ENCODE measurements around the gene STRIP1.
A peak's percentile ranks its signal among the peaks of the same experiment; 100 is the strongest.

Gene STRIP1, protein sequence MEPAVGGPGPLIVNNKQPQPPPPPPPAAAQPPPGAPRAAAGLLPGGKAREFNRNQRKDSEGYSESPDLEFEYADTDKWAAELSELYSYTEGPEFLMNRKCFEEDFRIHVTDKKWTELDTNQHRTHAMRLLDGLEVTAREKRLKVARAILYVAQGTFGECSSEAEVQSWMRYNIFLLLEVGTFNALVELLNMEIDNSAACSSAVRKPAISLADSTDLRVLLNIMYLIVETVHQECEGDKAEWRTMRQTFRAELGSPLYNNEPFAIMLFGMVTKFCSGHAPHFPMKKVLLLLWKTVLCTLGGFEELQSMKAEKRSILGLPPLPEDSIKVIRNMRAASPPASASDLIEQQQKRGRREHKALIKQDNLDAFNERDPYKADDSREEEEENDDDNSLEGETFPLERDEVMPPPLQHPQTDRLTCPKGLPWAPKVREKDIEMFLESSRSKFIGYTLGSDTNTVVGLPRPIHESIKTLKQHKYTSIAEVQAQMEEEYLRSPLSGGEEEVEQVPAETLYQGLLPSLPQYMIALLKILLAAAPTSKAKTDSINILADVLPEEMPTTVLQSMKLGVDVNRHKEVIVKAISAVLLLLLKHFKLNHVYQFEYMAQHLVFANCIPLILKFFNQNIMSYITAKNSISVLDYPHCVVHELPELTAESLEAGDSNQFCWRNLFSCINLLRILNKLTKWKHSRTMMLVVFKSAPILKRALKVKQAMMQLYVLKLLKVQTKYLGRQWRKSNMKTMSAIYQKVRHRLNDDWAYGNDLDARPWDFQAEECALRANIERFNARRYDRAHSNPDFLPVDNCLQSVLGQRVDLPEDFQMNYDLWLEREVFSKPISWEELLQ

DNA sequence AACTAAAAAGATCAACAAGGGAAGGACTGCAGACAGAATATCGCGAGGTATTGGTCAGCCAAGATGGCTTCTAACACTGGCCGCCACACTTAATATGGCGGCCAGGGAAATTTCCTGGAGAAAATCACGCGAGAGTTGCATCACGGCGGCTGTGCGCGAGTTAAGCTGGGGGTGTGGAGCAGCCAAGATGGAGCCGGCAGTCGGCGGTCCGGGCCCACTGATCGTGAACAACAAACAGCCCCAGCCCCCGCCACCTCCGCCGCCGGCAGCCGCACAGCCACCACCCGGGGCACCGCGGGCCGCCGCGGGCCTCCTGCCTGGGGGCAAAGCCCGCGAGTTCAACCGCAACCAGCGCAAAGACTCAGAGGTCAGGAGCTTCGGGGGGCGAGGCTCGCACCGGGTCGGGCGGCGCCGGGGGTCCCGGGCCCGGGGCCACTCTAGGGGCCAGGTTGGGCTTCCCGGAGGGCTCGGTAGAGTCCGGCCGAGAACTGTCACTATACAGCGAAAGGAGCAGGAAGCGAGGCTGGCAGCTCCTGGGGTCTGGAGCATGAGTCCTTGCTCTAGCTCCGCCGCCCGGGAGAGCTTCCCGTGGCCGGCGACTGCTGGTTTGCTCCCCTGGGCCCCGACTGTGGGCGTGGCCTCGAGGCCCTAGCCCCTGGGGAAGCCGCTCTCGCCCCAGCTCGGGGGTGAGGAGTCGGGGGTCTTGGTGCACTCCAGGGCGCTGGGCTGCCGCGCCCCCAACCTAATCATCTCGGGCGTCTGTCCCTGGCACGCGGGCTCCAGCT, at the start of gene STRIP1:
STRIP1 (plus strand) TSS at position 174 of the 785 bp plus-strand sequence; CDS start at position 188, 14 bp downstream.
- DNase-seq = peak; percentile 87

DNA sequence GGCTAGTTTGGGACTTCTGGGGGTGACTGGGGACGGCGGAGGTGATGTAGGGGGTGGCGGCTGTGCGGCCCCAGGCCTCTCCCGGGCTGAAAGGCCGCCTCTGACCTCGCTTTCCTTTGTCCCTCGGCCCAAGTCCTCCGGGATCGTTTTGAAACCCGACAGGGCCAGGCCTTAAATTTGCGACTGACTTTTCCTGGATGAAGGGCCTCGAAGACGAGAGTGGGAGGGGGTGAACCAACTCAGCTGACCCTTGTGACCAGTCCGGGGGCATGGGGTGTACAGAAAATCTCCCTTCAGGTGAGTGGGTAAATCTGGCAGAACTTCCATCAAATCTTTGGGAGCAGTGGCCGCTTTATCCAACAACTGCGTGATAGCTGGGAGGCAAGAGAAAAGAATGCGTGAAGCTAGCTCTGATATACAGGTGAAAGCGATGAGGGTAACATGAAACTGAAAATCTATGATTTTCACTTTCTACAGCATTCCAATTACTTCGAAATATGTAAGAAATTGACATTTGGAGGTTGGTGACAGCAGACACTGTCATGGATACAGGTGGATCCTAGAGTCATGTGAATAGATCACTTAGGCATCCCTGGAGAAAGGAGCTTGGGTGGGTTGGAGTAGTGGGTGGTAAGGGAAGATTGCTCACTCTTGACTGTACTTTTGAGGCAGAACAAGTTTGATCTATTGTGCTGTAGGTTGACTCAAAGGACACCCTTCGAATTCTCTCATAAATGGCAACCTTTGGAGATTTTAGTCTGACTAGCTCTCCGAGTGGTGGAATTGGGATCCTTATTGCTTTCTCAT, 49.0 kb upstream of the STRIP1 start:
- DNase-seq = peak; percentile 5

DNA sequence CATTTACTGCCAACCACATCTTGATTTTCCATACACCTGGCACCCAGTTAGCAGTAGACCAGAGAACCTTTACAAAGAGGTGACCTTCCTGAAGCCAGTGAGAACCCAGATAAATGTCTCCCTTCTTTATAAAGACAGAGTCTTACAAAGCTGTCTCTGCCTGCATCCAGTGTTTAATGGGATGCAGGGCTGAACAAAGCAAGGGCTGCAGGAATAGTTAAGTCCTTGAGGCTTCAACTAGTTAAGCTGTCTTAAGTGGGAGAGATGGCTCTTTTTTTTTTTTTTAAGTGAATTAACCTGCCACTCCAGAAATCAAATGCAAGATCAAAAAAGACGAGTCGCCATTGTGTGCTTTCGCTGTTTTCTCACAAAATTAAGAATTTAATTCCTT, 48.4 kb upstream of the STRIP1 start:
- no peak for DNase-seq

DNA sequence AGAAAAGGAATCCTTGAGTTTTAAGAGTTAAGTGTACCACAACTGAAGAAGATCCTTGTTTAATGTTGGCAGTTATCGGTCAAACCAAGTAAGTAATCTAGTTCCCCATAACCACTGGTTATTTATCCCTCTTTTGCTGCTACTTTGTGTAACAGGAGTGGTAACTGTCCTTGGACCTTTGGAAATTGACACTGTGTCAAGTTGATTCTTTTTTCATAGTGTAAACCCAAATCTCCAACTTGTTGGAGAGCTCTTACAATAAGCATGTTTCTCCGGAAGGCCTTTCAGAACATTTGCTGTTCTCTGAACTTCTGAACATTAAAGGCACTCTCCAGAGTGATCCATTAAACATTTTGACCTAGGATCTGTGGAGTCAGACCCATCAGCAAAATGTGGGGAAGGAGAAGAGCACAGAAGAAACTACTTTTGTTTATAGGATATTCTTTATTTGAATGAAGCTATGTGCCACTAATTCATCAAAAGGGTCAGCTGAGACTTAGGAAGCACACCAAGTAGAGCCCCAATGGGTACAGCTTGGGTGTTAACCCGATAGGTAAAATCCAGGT, 46.0 kb upstream of the STRIP1 start:
- no peak for DNase-seq

DNA sequence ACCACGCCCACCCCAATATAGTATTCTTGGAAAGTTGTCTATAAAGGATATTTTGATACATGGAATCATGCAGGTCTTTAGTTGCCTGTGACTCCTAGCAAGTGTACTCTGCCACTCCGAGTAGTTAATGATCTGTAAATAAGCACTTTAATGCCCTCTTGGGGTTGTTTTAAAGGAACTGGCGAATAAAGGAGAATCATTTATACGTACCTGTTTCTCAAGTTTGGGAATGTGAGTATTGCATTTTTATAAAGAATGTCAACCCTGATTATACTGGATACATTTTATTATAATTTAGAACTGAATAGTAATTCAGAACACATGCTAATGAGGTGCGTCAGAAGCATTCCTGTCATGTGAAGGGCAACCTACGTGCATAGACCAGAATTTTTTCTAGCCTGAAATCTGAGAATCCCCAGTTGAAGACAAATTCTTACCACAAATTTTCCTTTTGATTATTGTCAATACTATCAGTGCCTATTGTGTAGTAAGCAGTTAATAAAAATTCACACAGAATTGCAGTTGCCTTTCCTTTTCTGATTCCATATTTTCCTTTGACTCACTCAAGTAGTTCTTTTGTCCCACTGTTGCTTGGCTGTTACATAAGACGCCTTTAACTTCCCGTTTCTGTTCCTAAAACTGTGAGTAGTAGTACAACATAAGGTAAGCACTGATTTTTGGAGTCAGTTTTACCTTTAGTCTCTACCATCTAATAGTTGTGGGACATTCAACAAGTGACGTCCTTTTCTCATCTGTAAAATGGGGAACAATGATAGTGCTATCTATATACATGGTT, 44.7 kb upstream of the STRIP1 start:
- DNase-seq = no peak

DNA sequence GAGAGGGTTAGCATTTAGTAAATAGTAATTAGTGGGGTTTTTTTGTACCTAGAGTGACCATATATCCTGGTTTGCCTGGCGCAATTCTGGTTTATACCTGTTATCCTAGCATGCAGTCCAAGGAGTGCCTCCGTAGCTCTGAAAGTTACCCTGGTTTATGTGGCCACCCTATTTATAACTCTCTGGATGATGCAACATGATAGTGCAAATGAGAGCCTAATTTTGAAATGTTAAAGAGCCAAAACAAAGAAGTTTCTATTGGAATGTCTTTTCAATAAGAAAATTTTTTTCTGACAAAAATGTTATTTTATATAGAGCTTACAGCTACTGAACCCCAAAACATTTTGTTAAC, 44.1 kb upstream of the STRIP1 start:
- no peak for DNase-seq

DNA sequence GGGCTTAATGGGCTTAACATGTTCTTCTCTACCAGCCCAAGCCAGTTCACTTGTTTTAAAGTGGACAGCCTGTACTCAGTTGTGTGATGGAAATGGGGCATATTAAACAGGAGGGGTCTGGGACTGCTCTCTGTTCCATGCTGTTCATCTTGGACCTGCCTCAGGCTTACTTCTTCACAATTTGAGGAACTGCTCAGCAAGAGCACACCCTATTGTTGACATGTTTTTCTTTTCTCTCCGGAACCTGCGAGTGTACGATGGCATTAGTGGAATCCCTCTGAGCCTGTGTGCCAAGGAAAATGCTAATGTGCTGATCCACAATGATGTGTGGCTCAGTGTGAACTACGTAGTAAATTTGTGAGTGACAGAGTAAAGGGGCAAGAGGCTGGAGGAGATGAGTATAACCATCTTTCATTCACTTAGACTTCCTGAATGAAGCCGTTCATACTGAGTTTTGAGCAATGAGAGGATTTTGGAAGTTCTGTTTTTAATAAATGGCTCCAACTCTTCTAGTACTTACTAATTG, 43.0 kb upstream of the STRIP1 start:
- DNase-seq = no peak

DNA sequence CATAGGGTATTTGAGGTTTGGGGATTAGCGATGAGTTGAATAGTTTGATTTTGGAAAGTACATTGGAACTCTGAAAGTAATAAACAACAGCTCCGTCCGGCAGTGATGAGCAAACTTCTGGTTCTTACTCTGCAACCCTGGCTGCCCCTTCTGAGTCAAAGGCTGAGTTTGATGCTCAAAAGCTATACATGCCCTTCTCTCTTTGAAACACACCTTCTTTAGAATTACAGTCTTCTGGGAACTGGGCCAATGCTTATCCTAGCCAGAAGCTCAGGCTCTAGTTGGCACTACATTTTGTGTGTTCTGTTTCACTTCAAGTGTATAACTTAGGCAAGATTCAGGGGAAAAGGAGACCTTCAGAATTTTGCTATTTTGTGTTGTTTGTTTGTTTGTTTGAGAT, 40.5 kb upstream of the STRIP1 start:
- DNase-seq = no peak

DNA sequence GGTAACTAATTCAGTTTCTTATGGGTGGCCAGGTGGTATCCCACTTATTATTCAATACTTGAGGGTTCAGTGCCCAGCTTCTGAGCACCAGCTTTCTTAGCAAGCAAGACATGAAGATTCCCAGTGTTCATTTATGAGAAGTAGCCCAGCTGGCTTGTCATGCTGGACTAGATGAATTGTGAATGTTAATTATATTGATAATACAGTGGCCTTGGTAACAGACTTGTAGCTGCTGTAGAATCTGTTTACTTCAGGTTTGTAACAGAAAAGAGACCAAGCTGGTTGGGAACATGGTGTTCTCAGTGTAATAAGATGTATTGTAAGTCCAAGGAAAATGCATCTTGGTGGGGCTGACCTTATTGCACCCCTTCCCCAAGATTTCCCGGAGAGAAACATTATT, 39.8 kb upstream of the STRIP1 start:
- DNase-seq = no peak

DNA sequence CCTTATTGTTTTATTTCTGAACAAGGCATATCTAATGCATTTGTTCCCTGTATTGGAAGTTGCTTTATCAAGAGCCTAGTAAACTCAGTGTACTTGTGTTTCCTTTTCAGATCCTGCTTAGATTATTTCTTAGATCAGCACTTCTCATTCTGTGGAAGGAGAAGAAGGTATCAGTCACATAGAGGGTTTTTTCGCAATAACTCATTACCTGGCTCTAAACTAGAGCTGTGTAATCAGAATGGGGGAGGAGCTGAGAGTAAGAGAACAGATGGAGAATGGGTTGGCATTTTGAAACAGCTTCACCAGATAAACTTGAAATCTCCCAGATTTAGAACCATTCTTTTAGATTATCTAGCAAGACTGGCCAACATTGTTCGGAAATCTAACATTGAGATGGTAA, 38.9 kb upstream of the STRIP1 start:
- no peak for DNase-seq

DNA sequence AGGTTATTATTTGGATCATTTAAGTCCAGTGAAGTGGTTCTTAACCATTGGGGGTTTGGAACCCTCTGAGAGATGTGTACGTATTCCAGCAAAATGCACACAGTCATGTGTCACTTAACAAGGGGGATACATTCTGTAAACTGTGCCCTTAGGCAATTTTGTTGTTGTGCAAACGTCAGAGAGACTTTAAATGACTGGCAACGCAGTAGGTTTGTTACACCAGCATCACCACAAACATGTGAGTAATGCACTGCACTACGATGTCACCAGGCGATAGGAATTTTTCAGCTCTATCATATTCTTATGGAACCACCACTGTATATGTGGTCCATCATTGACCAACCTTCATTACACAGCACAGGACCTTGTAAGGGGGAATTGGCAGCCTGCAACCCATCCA, 37.9 kb upstream of the STRIP1 start:
- no peak for DNase-seq

DNA sequence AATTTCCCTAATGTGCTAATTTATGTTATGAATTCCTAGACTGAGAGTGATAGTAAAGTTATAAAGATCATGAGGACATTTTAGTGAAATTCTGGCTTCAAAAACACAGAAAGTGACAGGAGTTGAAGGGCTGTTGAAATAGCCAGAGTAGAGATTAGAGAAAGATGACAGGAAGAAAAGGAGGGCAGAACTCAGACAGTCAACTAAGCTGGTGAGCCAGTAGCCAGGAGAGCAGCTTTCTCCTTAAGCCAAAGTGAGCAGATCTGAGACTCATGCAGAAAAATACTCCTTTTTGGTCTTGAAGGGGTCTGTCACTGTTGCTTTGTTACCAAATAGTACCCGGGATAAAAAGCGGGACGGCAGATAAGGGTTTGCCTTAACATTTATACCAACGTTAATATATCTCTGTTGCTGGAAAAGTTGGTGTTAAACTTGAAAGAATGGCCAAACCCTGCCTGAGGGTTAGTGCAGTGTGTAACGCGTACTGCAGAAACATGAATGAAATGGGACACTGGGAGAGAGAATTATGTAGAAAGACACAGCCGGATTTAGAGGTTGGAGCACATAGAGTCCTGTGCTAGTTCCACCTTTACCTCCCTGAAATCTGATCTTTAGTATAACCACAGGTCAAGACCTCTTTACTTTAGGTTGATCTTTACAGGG, 37.1 kb upstream of the STRIP1 start:
- no peak for DNase-seq

DNA sequence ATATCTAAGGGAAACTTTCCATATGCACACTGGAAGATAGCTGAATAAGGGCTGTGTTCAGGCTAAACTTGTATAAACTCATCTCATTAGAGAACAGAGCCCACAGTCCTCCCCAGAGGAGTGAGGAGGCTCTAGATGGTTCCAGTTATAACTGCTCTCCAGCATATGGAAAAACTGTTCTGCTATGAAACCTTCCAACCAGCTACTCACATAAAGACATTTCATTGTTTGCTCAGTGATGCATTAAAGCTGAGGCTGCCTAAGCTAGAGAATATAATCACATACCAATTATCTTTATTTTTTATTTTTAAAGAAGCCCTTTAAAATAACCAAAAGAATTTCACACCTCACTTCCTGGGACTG, 36.6 kb upstream of the STRIP1 start:
- DNase-seq = no peak

DNA sequence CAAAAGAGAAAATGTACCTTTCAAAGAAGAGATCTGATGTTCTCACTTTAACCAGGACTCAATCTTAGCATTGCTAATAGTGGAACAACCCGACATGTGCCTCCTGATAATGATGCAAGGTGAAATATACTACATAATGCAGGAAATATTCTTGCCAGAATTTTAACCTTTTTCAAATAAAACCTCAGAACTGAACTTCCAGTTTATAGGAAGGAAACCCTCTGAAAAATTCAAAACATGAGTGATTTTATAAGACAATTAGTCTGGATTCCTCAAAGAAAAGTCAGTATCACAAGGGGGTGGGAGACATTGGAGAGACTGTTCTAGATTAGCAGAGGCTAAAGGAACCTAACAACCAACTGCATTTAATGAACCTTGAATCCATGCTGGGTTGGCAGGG, 31.7 kb upstream of the STRIP1 start:
- no peak for DNase-seq

DNA sequence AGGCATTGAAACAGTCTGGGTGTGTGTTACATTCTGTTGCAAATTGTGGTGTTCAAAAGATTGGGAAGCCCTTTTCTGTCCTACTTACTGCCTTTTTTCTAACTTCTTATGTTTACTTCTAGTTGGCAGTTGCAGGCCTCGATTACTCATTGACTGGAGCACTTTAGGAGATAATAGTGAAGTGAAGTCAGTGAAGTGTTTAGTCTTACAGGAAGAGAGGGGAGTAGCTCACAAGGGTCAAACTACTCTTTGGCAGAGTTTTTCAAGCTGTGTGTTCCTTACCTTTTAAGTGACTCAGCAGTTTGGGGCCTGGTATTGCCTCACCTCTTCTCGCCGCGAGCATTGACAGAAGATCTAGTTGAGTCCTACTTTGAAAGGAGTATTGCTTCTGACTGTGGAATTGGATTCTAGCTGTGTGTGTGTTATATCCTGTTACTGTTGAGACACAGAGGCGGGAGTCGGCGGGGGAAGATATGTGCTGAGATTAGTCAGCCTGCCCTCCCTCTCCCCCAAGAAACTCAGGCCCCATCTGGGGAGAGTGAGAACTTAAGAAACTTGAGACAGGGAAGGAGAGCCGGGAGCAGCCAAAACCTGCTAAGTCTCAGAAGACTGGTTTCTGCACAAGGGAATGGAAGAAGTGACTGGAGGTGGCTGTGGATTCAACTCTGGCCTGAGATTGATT, 30.5 kb upstream of the STRIP1 start:
- peak; percentile 36 for DNase-seq

DNA sequence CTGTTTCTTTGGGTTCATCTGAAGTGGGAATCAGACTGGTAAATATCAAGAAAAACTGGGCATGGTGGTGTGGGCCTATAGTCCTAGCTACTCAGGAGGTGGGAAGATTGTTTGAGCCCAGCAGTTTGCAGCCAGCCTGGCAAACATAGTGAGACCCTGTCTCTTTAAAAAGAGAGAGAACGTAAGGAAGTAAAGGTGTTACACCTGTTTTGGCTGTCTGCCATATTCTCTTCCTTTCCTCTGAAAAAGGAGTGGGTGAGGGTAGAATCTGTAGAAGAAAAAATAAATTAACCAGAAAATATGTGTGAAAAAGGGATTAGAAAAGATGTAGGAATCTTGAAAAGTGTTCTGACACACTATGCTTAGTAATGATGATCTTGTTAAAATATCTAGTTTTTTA, 29.8 kb upstream of the STRIP1 start:
- DNase-seq = no peak

DNA sequence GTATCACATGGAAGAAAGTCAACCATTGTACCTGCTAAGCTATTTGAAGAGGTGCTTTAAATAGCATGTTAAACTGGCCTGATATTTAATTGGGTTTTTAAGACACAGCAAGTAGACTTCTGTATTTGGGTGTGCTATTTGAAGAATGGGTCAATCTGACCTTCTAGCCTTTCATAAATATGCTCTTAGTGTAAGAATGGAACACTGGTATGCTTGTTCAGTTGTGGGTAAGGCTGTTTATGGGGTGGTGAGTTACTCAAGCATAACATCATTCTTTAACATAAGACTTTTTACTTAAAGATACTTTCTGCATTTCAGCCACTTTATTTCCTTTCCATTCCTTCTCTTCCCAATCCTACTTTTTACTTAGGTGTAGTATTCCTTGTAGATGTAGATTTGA, 28.5 kb upstream of the STRIP1 start:
- no peak for DNase-seq

DNA sequence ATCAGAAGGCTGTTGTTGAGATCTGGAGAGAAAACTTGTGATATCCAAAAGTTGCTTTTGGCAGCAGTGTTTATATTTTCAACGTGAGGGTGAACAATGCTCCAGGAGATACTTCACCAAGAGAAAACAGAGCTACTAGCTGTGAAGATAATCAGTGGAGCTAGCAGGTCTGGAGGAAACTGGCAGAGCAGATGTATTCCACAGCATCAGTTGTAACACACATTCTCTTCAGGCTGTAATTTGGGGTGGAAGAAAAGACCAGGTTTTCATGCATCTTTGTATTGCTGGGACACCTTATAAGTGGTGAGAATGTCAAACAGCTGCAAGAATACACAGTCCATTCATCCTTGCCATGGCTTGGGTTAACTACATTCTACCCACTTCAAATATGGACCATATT, 27.9 kb upstream of the STRIP1 start:
- DNase-seq = no peak

DNA sequence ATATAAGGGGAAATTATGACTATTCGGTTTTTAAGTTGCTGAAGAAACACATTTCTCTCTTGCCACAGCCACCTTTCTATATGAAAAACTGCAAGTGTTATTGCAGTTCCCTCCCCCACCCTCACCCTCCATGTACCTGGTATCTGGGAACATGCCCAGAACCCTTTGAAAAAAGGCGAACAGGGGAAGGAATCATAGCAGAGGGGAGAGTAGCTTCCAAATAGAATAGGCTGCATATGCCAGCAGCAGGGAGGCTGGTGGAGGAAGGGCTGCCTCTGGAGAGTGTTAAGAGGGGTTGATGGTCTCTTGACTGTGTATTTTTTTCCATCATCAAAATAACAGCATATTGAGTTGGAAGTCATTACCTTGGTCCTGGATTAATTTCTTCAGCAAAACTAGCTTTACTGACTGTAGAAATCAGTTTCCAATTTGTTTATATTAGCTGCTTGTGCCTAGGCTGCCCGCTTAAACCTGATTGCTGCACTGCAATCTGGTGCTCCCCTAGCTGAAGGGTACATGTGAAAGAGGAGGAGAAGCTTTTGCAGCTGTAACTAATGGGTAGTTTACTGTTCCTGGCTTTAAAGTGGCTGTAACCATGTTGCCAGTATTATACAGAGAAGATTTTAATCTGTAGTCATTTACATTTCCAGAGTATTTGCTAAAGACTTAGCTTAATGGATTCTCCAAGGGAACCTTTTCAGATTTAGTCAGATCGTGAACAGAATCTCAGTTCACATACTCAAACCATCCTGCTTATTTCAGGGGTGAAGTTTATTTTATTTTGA, 27.2 kb upstream of the STRIP1 start:
- DNase-seq = no peak
